Stimulated activated CD8-positive, alpha-beta memory T cell treated with anti-CD3 and anti-CD28 coated beads, Interleukin-12 subunit alpha, Interleukin-12 subunit beta, amount 100 ng/mL, for 24 hours (primary cell): Measurements from ENCODE around the gene IMMT.
"Not testable (repeated sequence)": the region's sequence is repeated elsewhere in the genome, so short reads cannot be mapped to it uniquely, and the experiment has no call there.

Experiments
- DNase-seq: peaks from one replicate; pipeline ENCODE4 v3.0.0-alpha.2; 2020; ENCODE audit errors: extremely low read depth

Gene IMMT

GRCh38 chr2:86195055-86195807 lies at the start of gene IMMT:
TSS of gene IMMT (minus strand) at chr2:86195462. CDS start at chr2:86195382, 80 bp downstream.
- DNase-seq: peak; percentile 92

- not testable (repeated sequence) for DNase-seq
Measured at GRCh38 chr2:86244781-86245180, 49.5 kb upstream of the IMMT start.

- no peak for DNase-seq
Measured at GRCh38 chr2:86243950-86244733, 48.9 kb upstream of the IMMT start.

- no peak for DNase-seq
Measured at GRCh38 chr2:86243272-86243671, 48.0 kb upstream of the IMMT start.

- no peak for DNase-seq
Measured at GRCh38 chr2:86241611-86242010, 46.3 kb upstream of the IMMT start.

- no peak for DNase-seq
Measured at GRCh38 chr2:86240251-86240650, 45.0 kb upstream of the IMMT start.

- DNase-seq: no peak
Measured at GRCh38 chr2:86239745-86240144, 44.5 kb upstream of the IMMT start.

GRCh38 chr2:86239326-86239725 lies 44.1 kb upstream of the IMMT start:
- no peak for DNase-seq

GRCh38 chr2:86238354-86238753 lies 43.1 kb upstream of the IMMT start:
- no peak for DNase-seq

- no peak for DNase-seq
Measured at GRCh38 chr2:86237172-86237571, 41.9 kb upstream of the IMMT start.

GRCh38 chr2:86235196-86235980 lies 40.1 kb upstream of the IMMT start:
- no peak for DNase-seq

- no peak for DNase-seq
Measured at GRCh38 chr2:86234563-86235131, 39.4 kb upstream of the IMMT start.

- DNase-seq: no peak
Measured at GRCh38 chr2:86233436-86233835, 38.2 kb upstream of the IMMT start.

- DNase-seq: no peak
Measured at GRCh38 chr2:86232910-86233309, 37.6 kb upstream of the IMMT start.

- DNase-seq: no peak
Measured at GRCh38 chr2:86232373-86232784, 37.1 kb upstream of the IMMT start.

- no peak for DNase-seq
Measured at GRCh38 chr2:86231680-86232372, 36.6 kb upstream of the IMMT start.

GRCh38 chr2:86230961-86231360 lies 35.7 kb upstream of the IMMT start:
- no peak for DNase-seq

GRCh38 chr2:86229221-86229620 lies 34.0 kb upstream of the IMMT start:
- no peak for DNase-seq

- not testable (repeated sequence) for DNase-seq
Measured at GRCh38 chr2:86228574-86228973, 33.3 kb upstream of the IMMT start.

GRCh38 chr2:86227685-86228084 lies 32.4 kb upstream of the IMMT start:
- no peak for DNase-seq
